ENCODE measurements around the gene ZNF684.
"Not testable (repeated sequence)": the region's sequence is repeated elsewhere in the genome, so short reads cannot be mapped to it uniquely, and the experiment has no call there.

The ZNF684 gene

DNA sequence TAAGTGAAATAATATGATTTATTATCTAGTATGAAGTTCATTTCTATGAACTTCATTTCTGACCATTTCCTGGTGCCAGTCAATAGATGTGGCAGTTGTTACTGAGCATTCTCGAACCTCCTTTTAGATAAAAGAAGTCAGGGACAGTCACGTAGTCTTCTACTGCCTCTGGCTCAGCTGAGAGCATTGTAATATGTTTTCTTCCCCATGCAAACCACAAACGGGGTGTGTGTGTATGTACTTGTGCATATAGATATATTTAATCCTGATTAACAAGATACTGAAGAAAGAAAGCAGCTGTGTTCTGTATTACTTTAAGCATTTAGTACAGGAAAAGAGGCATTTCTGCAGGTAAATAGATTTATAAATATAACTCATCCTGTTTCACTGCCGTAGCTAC is 21.6 kb downstream of the ZNF684 start:
- DNase-seq (ENCODE audit: low read depth), result no peak

DNA sequence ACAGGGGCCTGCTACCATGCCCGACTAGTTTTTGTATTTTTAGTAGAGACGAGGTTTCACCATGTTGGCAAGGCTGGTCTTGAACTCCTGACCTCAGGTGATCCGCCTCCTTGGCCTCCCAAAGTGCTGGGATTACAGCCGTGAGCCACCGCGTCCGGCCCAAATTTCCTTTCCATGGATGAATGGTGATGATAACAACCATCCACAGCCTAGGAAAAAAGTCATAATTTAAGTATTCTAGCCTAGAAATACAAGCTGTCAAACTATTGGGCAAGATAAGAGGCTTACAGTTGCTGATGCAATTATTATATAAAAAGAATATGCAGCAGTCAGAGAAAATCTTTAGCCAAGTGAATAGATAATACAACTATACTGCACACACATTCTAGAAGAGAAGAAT is 23.4 kb downstream of the ZNF684 start:
- DNase-seq (ENCODE audit: low read depth); H3K4me3 ChIP-seq (ENCODE audit: low read depth, low read length): not testable (repeated sequence)

More for the DNA sequence above, 21.6 kb downstream of the ZNF684 start:
- no peak overlapping the region for H3K4me3 ChIP-seq (ENCODE audit: low read depth, low read length)
- TF ChIP-seq, protein P1, sequence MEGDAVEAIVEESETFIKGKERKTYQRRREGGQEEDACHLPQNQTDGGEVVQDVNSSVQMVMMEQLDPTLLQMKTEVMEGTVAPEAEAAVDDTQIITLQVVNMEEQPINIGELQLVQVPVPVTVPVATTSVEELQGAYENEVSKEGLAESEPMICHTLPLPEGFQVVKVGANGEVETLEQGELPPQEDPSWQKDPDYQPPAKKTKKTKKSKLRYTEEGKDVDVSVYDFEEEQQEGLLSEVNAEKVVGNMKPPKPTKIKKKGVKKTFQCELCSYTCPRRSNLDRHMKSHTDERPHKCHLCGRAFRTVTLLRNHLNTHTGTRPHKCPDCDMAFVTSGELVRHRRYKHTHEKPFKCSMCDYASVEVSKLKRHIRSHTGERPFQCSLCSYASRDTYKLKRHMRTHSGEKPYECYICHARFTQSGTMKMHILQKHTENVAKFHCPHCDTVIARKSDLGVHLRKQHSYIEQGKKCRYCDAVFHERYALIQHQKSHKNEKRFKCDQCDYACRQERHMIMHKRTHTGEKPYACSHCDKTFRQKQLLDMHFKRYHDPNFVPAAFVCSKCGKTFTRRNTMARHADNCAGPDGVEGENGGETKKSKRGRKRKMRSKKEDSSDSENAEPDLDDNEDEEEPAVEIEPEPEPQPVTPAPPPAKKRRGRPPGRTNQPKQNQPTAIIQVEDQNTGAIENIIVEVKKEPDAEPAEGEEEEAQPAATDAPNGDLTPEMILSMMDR (IDR thresholded peaks at IDR 0.05; ENCODE audit: low read depth, low read length, missing control alignments), result no peak

GRCh38 chr1:40556121-40556520 is 24.7 kb downstream of the ZNF684 start:
- TF ChIP-seq, protein P1 (IDR thresholded peaks at IDR 0.05; ENCODE audit: low read depth, low read length, missing control alignments), result no peak
- no peak for DNase-seq (ENCODE audit: low read depth)

DNA sequence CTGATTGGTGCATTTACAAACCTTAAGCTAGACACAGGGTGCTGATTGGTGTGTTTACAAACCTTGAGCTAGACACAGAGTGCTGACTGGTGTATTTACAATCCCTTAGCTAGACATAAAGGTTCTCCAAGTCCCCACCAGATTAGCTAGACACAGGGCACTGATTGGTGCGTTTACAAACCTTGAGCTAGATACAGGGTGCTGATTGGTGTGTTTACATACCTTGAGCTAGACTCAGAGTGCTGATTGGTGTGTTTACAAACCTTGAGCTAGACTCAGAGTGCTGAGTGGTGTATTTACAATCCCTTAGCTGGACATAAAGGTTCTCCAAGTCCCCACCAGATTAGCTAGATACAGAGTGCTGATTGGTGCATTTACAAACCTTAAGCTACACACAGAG is 26.8 kb downstream of the ZNF684 start:
- not testable (repeated sequence) for DNase-seq (ENCODE audit: low read depth); H3K4me3 ChIP-seq (ENCODE audit: low read depth, low read length)

More at GRCh38 chr1:40556121-40556520, 24.7 kb downstream of the ZNF684 start:
- H3K4me3 ChIP-seq (ENCODE audit: low read depth, low read length), result no peak overlapping the region

DNA sequence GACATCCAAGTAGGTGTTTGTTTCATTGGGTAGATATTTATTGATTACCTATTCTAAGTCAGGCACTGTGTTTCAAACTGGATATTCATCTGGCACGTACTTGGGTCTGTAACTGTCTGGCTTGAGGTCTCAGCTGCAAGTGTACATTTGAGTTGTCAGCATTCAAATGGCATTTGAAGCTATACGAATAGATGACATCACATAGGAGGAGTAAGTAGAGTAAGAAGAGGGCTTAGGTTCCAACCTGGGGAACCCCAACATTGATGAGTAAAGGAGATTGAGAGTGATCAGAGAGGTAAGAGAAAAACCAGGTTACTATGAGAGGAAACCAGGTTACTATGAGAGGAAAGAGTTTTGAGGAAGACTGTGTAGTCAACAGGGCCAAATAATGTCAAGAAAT is 30.7 kb downstream of the ZNF684 start:
- DNase-seq (ENCODE audit: low read depth), result no peak
- H3K4me3 ChIP-seq (ENCODE audit: low read depth, low read length), result no peak overlapping the region
- TF ChIP-seq, protein P1 (IDR thresholded peaks at IDR 0.05; ENCODE audit: low read depth, low read length, missing control alignments), result no peak

- DNase-seq (ENCODE audit: low read depth), result no peak
- no peak overlapping the region for H3K4me3 ChIP-seq (ENCODE audit: low read depth, low read length)
- TF ChIP-seq, protein P1 (IDR thresholded peaks at IDR 0.05; ENCODE audit: low read depth, low read length, missing control alignments), result no peak
Observed at GRCh38 chr1:40563266-40563665, 31.8 kb downstream of the ZNF684 start.

DNA sequence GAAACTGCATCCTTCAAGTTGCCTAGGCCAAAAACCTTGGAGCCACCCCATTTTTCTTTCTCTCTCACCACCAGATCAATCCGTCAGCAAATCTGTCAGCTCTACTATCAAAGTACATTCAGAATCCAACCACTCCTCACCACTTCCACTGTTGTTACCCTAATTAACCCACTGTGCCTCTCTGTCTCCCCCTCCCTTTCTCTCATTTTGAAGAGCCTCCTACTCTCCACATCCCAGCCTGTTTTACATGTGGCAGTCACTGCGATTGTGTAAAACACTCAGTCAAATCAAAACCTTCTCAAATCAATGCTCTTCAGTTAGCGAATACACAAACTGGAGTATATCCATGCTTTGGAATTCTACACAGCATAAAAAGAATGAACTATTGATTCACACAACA is 33.1 kb downstream of the ZNF684 start:
- TF ChIP-seq, protein P1 (IDR thresholded peaks at IDR 0.05; ENCODE audit: low read depth, low read length, missing control alignments), result no peak
- H3K4me3 ChIP-seq (ENCODE audit: low read depth, low read length), result no peak overlapping the region
- no peak for DNase-seq (ENCODE audit: low read depth)

GRCh38 chr1:40564913-40565312 is 33.5 kb downstream of the ZNF684 start:
- DNase-seq (ENCODE audit: low read depth), result no peak
- TF ChIP-seq, protein P1 (IDR thresholded peaks at IDR 0.05; ENCODE audit: low read depth, low read length, missing control alignments), result no peak
- no peak overlapping the region for H3K4me3 ChIP-seq (ENCODE audit: low read depth, low read length)
